ENCODE measurements around the gene PTPN23. TPM values are rescaled to one million over a fixed set of nuclear protein-coding genes. Genes with fewer than 3 reads are reported as not detected.

The PTPN23 gene
- total and polyA plus RNA-seq, 2 of the 13 experiments (the other 11 are each of a cell fraction or from before 2014, with no cell fraction given) = 2.3 to 3.7 TPM

GRCh38 chr3:47379411-47379899 is 1.4 kb upstream of the PTPN23 start (continued):
- TF ChIP-seq, protein P1, sequence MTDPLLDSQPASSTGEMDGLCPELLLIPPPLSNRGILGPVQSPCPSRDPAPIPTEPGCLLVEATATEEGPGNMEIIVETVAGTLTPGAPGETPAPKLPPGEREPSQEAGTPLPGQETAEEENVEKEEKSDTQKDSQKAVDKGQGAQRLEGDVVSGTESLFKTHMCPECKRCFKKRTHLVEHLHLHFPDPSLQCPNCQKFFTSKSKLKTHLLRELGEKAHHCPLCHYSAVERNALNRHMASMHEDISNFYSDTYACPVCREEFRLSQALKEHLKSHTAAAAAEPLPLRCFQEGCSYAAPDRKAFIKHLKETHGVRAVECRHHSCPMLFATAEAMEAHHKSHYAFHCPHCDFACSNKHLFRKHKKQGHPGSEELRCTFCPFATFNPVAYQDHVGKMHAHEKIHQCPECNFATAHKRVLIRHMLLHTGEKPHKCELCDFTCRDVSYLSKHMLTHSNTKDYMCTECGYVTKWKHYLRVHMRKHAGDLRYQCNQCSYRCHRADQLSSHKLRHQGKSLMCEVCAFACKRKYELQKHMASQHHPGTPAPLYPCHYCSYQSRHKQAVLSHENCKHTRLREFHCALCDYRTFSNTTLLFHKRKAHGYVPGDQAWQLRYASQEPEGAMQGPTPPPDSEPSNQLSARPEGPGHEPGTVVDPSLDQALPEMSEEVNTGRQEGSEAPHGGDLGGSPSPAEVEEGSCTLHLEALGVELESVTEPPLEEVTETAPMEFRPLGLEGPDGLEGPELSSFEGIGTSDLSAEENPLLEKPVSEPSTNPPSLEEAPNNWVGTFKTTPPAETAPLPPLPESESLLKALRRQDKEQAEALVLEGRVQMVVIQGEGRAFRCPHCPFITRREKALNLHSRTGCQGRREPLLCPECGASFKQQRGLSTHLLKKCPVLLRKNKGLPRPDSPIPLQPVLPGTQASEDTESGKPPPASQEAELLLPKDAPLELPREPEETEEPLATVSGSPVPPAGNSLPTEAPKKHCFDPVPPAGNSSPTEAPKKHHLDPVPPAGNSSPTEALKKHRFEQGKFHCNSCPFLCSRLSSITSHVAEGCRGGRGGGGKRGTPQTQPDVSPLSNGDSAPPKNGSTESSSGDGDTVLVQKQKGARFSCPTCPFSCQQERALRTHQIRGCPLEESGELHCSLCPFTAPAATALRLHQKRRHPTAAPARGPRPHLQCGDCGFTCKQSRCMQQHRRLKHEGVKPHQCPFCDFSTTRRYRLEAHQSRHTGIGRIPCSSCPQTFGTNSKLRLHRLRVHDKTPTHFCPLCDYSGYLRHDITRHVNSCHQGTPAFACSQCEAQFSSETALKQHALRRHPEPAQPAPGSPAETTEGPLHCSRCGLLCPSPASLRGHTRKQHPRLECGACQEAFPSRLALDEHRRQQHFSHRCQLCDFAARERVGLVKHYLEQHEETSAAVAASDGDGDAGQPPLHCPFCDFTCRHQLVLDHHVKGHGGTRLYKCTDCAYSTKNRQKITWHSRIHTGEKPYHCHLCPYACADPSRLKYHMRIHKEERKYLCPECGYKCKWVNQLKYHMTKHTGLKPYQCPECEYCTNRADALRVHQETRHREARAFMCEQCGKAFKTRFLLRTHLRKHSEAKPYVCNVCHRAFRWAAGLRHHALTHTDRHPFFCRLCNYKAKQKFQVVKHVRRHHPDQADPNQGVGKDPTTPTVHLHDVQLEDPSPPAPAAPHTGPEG (CRISPR knock-in tag; IDR thresholded peaks at IDR 0.05) = no peak; the same call in 1 of the 2 replicates
- TF ChIP-seq HDAC6 (IDR thresholded peaks at IDR 0.05; ENCODE audit: low read depth, low read length) (no peak), PAXIP1 (CRISPR knock-in tag; conservative IDR thresholded peaks at IDR 0.05) (peak; percentile 86), ZNF83 (CRISPR knock-in tag; IDR thresholded peaks at IDR 0.05; ENCODE audit: borderline replicate concordance) (no peak), GLMP (CRISPR knock-in tag; IDR thresholded peaks at IDR 0.05; ENCODE audit: borderline replicate concordance) (no peak), ELF3 (CRISPR knock-in tag; IDR thresholded peaks at IDR 0.05) (peak; percentile 78), AKAP8 (CRISPR knock-in tag; IDR thresholded peaks at IDR 0.05) (peak; percentile 94; the same call in 1 of the 2 replicates), ZFP36L1 (CRISPR knock-in tag; IDR thresholded peaks at IDR 0.05) (peak; percentile 80; the same call in 1 of the 2 replicates), RARA (CRISPR knock-in tag; IDR thresholded peaks at IDR 0.05) (peak; percentile 97), ZNF556 (CRISPR knock-in tag; IDR thresholded peaks at IDR 0.05; ENCODE audit: borderline replicate concordance) (no peak)
- TF ChIP-seq, protein P2, sequence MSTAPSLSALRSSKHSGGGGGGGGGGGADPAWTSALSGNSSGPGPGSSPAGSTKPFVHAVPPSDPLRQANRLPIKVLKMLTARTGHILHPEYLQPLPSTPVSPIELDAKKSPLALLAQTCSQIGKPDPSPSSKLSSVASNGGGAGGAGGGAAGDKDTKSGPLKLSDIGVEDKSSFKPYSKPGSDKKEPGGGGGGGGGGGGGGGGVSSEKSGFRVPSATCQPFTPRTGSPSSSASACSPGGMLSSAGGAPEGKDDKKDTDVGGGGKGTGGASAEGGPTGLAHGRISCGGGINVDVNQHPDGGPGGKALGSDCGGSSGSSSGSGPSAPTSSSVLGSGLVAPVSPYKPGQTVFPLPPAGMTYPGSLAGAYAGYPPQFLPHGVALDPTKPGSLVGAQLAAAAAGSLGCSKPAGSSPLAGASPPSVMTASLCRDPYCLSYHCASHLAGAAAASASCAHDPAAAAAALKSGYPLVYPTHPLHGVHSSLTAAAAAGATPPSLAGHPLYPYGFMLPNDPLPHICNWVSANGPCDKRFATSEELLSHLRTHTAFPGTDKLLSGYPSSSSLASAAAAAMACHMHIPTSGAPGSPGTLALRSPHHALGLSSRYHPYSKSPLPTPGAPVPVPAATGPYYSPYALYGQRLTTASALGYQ (CRISPR knock-in tag; IDR thresholded peaks at IDR 0.05) = peak; percentile 73
- TF ChIP-seq, protein P3, sequence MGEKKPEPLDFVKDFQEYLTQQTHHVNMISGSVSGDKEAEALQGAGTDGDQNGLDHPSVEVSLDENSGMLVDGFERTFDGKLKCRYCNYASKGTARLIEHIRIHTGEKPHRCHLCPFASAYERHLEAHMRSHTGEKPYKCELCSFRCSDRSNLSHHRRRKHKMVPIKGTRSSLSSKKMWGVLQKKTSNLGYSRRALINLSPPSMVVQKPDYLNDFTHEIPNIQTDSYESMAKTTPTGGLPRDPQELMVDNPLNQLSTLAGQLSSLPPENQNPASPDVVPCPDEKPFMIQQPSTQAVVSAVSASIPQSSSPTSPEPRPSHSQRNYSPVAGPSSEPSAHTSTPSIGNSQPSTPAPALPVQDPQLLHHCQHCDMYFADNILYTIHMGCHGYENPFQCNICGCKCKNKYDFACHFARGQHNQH (CRISPR knock-in tag; IDR thresholded peaks at IDR 0.05) = peak; percentile 84
- TF ChIP-seq, protein P4, sequence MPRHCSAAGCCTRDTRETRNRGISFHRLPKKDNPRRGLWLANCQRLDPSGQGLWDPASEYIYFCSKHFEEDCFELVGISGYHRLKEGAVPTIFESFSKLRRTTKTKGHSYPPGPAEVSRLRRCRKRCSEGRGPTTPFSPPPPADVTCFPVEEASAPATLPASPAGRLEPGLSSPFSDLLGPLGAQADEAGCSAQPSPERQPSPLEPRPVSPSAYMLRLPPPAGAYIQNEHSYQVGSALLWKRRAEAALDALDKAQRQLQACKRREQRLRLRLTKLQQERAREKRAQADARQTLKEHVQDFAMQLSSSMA (CRISPR knock-in tag; IDR thresholded peaks at IDR 0.05) = no peak

All from HepG2 (cell line).